Measurements from ENCODE around the gene RHOF. TPM values are rescaled to one million over a fixed set of nuclear protein-coding genes. Genes with fewer than 3 reads are reported as not detected.

The RHOF gene
- total and polyA plus RNA-seq, 2 donors (not counting 1 experiment from before 2014, with no cell fraction given): 90.3 to 129 TPM

DNA sequence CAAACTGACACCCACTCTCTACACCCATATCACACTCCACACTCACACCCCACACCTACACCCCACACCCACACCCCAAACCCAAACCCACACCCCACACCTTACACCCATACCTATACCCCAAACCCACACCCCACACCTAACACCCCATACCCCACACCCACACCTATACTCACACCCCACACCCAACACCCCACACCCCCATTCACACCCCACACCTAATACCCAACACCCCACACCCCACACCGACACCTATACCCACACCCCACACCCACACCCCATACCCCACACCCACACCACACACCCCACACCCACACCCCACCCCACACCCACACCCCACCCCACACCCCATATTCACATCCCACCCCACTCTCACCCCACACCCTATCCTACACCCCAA is 42.5 kb downstream of the RHOF start:
- Histone ChIP-seq H3K27ac (ENCODE audit: low read length in 2 of 2) (no peak overlapping the region), H3K4me1 (ENCODE audit: control insufficient read depth in 2 of 2, insufficient read depth in 2 of 2, low read length in 2 of 2) (no peaks in the 10 kb centered on the region), H2AFZ (ENCODE audit: insufficient read depth, low read depth, low read length, poor library complexity, severe bottlenecking) (no peak overlapping the region), H3K9me3 (ENCODE audit: control extremely low read depth in 1 of 3, control insufficient read depth in 2 of 3, insufficient read depth in 1 of 3, low read length in 2 of 3) (no peaks in the 10 kb centered on the region), H3K4me3 (ENCODE audit: control extremely low read depth in 1 of 5, extremely low read depth in 1 of 5, insufficient read depth in 1 of 5, low read depth in 2 of 5, low read length in 4 of 5) (no peak overlapping the region), H3K9ac (ENCODE audit: low read length) (no peak overlapping the region), H3K79me2 (ENCODE audit: control insufficient read depth, insufficient read depth, low read length) (no peaks in the 10 kb centered on the region), H3K4me2 (replicated peaks; ENCODE audit: low read depth, low read length, poor library complexity, severe bottlenecking) (no peak overlapping the region), H3K27me3 (replicated peaks in 1 of 4; ENCODE audit: control extremely low read depth in 1 of 4, control insufficient read depth in 3 of 4, insufficient read depth in 4 of 4, low read length in 3 of 4) (no peaks in the 10 kb centered on the region), H4K20me1 (ENCODE audit: control insufficient read depth, insufficient read depth, low read length, poor library complexity, severe bottlenecking) (no peaks in the 10 kb centered on the region), H3K36me3 (replicated peaks in 1 of 2; ENCODE audit: control extremely low read depth in 1 of 2, control insufficient read depth in 1 of 2, extremely low read depth in 1 of 2, insufficient read depth in 2 of 2, low read length in 1 of 2) (no peaks in the 10 kb centered on the region)
- Mint-ChIP-seq H3K27ac (no peak overlapping the region), H3K4me1 (peaks cover 10% of the 10 kb centered on the region), H3K9me3 (ENCODE audit: insufficient read depth) (no peaks in the 10 kb centered on the region), H3K4me3 (no peak overlapping the region), H3K27me3 (no peaks in the 10 kb centered on the region)
- no CpG with 5 or more reads among the region's 1 CpG for WGBS (ENCODE audit: insufficient coverage)
- TF ChIP-seq EZH2 (IDR thresholded peaks at IDR 0.05; ENCODE audit: borderline replicate concordance, insufficient read depth, low read depth, low read length, poor library complexity, severe bottlenecking) (no peak), CTCF (IDR thresholded peaks at IDR 0.05) (no peak)
- DNase-seq (no peak), ATAC-seq (ENCODE audit: low read depth) (no peak)
- CTCF ChIA-PET: no interaction called here
- intact Hi-C loops (cut with micrococcal nuclease): no loop called here
- POLR2A ChIA-PET: no interaction called here

GRCh38 chr12:121750507-121750955 is 43.0 kb downstream of the RHOF start:
- no peak for TF ChIP-seq EZH2 (IDR thresholded peaks at IDR 0.05; ENCODE audit: borderline replicate concordance, insufficient read depth, low read depth, low read length, poor library complexity, severe bottlenecking)
- TF ChIP-seq CTCF (IDR thresholded peaks at IDR 0.05): no peak
- DNase-seq (no peak), ATAC-seq (ENCODE audit: low read depth) (no peak)
- intact Hi-C loops (cut with micrococcal nuclease): no loop called here
- Histone ChIP-seq H3K36me3 (replicated peaks in 1 of 2; ENCODE audit: control extremely low read depth in 1 of 2, control insufficient read depth in 1 of 2, extremely low read depth in 1 of 2, insufficient read depth in 2 of 2, low read length in 1 of 2) (no peaks in the 10 kb centered on the region), H3K9ac (ENCODE audit: low read length) (no peak overlapping the region), H3K9me3 (ENCODE audit: control extremely low read depth in 1 of 3, control insufficient read depth in 2 of 3, insufficient read depth in 1 of 3, low read length in 2 of 3) (no peaks in the 10 kb centered on the region), H3K4me1 (ENCODE audit: control insufficient read depth in 2 of 2, insufficient read depth in 2 of 2, low read length in 2 of 2) (no peaks in the 10 kb centered on the region), H3K4me3 (ENCODE audit: control extremely low read depth in 1 of 5, extremely low read depth in 1 of 5, insufficient read depth in 1 of 5, low read depth in 2 of 5, low read length in 4 of 5) (no peak overlapping the region), H3K27me3 (replicated peaks in 1 of 4; ENCODE audit: control extremely low read depth in 1 of 4, control insufficient read depth in 3 of 4, insufficient read depth in 4 of 4, low read length in 3 of 4) (no peaks in the 10 kb centered on the region), H3K4me2 (replicated peaks; ENCODE audit: low read depth, low read length, poor library complexity, severe bottlenecking) (no peak overlapping the region), H4K20me1 (ENCODE audit: control insufficient read depth, insufficient read depth, low read length, poor library complexity, severe bottlenecking) (no peaks in the 10 kb centered on the region), H3K27ac (ENCODE audit: low read length in 2 of 2) (no peak overlapping the region), H2AFZ (ENCODE audit: insufficient read depth, low read depth, low read length, poor library complexity, severe bottlenecking) (no peak overlapping the region), H3K79me2 (ENCODE audit: control insufficient read depth, insufficient read depth, low read length) (no peaks in the 10 kb centered on the region)
- H3K4me1 Mint-ChIP-seq: peaks cover 10% of the 10 kb centered on the region
- H3K27ac Mint-ChIP-seq: no peak overlapping the region
- 50% methylated on average over 1 of the region's 1 CpG for WGBS (ENCODE audit: insufficient coverage)
- ChIA-PET POLR2A (no interaction called here), CTCF (no interaction called here)
- no peak overlapping the region for H3K4me3 Mint-ChIP-seq
- no peaks in the 10 kb centered on the region for H3K27me3 Mint-ChIP-seq
- H3K9me3 Mint-ChIP-seq (ENCODE audit: insufficient read depth): no peaks in the 10 kb centered on the region
